ENCODE data around the gene B9D1. TPM values are rescaled to one million over a fixed set of nuclear protein-coding genes. Genes with fewer than 3 reads are reported as not detected.
A peak's percentile ranks its signal among the peaks of the same experiment; 100 is the strongest.

B9D1 gene, protein sequence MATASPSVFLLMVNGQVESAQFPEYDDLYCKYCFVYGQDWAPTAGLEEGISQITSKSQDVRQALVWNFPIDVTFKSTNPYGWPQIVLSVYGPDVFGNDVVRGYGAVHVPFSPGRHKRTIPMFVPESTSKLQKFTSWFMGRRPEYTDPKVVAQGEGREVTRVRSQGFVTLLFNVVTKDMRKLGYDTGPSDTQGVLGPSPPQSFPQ
- 11.5 and 12.6 TPM in 2 replicates for total RNA-seq

GRCh38 chr17:19362277-19363113, at the start of gene B9D1:
Gene B9D1 (minus strand): TSS chr17:19362723. CDS start chr17:19362569, 154 bp downstream.
- DNase-seq: peak; percentile 95

DNA sequence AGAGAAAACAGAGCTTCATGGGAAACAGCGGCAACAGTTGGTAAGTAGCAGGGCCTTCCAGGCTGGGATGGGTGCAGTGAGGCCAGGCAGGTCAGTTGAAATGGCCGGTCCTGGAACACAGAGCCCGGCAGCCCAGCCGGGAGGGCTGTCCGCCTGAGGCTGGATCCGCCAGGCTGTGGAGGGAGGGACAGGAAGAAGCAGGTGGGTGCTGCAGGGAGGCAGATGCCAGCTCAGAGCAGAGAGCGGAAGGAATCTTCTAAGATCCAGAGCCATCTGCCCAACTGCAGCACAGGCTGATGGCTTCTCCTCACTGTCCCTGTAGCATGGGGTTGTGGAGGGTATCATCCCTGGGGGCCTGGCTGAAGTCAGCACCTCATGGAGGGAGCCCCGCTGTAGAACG, 49.1 kb upstream of the B9D1 start:
- DNase-seq: no peak

- DNase-seq: peak; percentile 26
Observed at GRCh38 chr17:19410875-19411620, 48.5 kb upstream of the B9D1 start, which contains the start of gene RNF112. Gene RNF112 (plus strand): TSS chr17:19411232. CDS start chr17:19411409, 177 bp downstream.

DNA sequence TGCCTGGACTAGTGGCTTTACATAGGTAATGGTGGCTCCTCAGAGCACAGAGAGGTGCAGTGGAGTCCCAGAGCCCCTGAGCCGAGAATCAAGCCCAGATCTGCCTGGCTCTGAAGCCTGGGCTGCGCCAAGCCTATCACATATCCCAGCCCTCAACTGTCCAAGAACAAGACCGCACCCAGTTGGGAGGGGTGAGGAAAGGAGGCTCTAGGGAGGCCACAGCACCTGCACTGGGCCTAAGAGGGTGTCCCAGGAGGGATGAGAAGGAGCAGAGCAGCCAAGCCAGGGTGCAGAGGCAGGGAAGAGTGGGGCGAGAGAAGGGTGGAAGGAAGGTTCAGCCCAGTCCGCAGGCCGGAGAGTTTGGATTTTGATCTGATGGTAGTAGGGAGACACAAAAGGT, 47.6 kb upstream of the B9D1 start:
- no peak for DNase-seq

GRCh38 chr17:19409509-19409908, 47.0 kb upstream of the B9D1 start:
- no peak for DNase-seq

GRCh38 chr17:19409066-19409465, 46.5 kb upstream of the B9D1 start:
- DNase-seq: no peak

DNA sequence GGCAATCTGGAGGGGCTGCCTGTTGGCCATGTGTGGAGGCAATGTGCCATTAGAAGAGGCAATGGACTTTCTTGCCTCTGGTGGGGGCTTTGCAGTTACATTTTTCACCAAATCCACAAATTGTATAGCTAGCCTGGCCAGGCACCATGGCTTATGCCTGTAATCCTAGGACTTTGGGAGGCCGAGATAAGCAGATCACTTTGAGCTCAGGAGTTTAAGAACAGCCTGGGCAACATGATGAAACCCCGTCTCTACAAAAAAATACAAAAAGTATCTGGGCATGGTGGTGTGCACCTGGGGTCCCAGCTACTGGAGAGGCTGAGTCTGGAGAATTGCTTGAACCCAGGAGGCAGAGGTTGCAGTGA, 45.8 kb upstream of the B9D1 start:
- DNase-seq: no peak

DNA sequence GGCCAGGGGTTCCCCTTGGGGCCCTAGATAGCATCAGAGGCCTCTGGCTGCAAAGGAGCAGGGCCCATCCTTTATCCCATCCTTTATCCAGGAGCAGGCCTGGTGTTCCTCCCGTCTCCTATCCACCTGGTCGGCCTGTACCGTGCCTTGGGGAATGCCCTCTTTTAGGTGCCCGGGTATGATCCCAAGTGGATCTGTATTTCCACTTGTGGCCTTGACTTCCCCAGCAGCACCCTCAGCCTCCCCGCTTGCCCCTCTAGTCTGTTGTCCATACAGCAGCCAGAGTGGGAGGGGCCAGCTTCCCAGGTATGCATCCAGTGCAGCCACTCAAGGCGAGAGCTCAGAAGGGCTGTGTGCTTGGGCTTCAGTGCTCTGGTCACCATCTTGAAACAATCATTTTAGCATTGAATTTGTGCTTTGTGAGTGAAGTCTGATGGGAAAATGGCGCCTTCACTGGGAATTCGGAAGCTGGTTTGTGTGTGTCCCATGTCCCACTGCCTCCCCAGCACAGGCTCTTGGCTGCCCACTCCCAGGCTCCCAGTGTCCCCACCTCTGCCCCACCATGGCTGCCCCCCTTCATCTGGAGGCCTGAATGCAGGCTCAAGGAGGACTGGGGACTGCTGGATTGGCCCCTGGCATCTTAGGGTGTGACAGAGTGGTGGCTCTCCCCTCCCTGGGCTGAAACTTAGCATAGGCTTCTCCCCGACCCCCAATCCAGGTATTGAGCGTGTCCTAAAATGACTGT, 45.2 kb upstream of the B9D1 start:
- DNase-seq: no peak

- DNase-seq: no peak
Observed at GRCh38 chr17:19405114-19405513, 42.6 kb upstream of the B9D1 start.

- no peak for DNase-seq
Observed at GRCh38 chr17:19404264-19404663, 41.7 kb upstream of the B9D1 start.

- no peak for DNase-seq
Observed at GRCh38 chr17:19403021-19403420, 40.5 kb upstream of the B9D1 start.

GRCh38 chr17:19402171-19402570, 39.6 kb upstream of the B9D1 start:
- no peak for DNase-seq

GRCh38 chr17:19401321-19402010, 38.9 kb upstream of the B9D1 start:
- DNase-seq: no peak

GRCh38 chr17:19399750-19400450, 37.4 kb upstream of the B9D1 start:
- no peak for DNase-seq

DNA sequence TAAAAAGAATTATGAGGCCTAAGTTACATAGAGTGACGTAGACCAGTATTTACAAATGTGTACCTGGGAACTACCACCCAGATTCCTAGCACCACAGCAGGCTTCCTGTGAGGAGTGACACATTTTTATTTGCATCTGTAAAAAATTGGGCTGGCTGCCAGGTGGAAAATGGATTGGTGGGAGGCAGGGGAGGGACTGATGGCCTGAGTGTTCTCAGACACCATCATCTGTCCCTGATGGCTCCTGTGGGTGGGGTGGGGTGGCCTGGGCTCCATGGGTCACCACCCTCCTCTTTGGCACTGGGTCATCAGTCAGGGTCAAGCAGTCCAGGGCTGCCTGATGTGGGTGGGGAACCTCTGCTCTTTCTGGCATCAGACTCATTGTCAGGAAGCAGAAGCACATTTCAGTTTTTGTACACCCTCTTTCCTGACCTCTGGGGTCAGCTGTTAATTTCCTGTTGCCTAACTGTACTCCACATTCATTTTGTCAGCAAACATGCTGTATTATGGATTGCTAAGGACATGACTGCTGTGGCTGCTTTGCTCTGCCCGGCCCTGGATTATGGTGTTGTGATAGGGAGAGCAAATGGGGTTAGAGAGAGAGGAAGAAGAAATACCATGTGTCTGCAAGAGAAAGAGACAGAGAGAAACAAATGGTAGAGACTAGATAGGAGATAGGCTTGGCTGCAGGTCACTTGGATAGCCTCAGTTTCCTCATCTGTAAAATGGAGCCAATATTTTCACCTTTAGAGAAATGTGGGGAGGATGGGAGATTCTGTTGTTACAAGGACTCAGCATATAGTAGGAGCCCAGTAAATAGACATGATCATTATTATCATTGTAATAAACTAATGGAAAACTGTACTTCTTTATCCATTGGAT, 36.0 kb upstream of the B9D1 start:
- DNase-seq: peak; percentile 86

- DNase-seq: no peak
Observed at GRCh38 chr17:19397556-19398041, 35.1 kb upstream of the B9D1 start.

DNA sequence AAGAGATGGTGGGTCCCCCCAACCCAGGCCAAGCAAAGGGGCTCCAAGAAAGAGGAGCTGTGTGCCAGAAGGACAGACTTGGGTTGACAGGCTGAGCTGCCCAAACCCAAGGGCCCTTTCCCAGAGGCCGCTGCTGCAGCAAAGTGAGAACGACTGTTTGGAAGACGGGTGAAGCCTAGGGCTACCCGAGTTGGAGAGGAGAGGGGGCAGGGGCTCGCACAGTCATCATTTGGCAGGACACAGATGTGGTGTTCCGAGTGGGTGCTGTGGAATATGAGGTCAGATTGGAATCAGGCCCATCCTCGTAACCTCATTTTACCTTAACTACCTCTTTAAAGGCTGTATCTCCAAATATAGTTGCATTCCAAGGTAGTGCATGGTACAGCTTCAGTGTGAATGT, 29.8 kb upstream of the B9D1 start:
- no peak for DNase-seq

DNA sequence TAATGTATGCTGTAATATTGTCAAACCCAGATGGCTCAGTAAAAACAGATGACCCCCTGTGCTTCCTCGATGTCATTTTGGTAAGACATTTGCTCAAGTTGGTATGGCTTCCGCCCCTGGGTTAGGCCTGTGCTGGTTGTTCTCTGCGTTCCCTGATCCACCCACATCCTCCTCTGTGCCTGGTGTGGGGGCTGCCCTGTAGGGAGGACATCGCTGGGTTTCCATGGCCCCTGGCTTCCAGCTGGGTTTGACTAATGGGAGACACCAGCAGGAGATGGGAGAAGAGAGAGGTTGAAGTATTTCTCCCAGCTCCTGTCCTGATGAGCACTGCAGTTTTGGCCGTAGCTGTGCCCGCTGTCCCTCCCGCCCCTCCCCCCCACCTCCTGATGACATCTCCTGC, 28.9 kb upstream of the B9D1 start:
- no peak for DNase-seq

GRCh38 chr17:19390951-19391350, 28.4 kb upstream of the B9D1 start:
- DNase-seq: no peak
